Caco-2 (cell line): ENCODE measurements around the gene DEFB124. TPM values are rescaled to one million over a fixed set of nuclear protein-coding genes. Genes with fewer than 3 reads are reported as not detected.
"Not testable (repeated sequence)": the region's sequence is repeated elsewhere in the genome, so short reads cannot be mapped to it uniquely, and the experiment has no call there.

Source experiments
- BruUV-seq: library from RNA; stranded (reverse); fragments of 400-500 nt; replicated peaks from 2 replicates; lab custom pipeline; 2021; lab: Mats Ljungman, UMichigan
- CTCF ChIA-PET: fragments of 300-600 bp; sonication (Branson Sonifier 250); formaldehyde crosslinking; loops from one replicate; lab custom pipeline; 2022; ENCODE audit warnings: antibody characterized with exemption; lab: Charles Lee
- POLR2A ChIA-PET: fragments of 300-600 bp; sonication (Branson Sonifier 250); formaldehyde crosslinking; loops from one replicate; lab custom pipeline; 2022; ENCODE audit warnings: antibody characterized with exemption; lab: Charles Lee
- DNase-seq, 2 experiments: peaks; one replicate each; pipeline versions ENCODE4 v3.0.0 to v3.0.0-alpha.2; 2020 to 2022
- H3K27me3 ChIP-seq: replicated peaks from 2 replicates; pipeline ENCODE4 v1.6.0; 2011; ENCODE audit warnings: low read length; ENCODE audit not compliant: control insufficient read depth, insufficient read depth
- H3K36me3 ChIP-seq: 2 replicates; pipeline ENCODE4 v1.5.1; 2011; ENCODE audit warnings: low read length; ENCODE audit not compliant: control insufficient read depth, insufficient read depth
- H3K4me1 ChIP-seq: fragments of 250-450 bp; sonication (Bioruptor Pico); 2 replicates; pipeline ENCODE4 v1.5.1; 2020; ENCODE audit warnings: mild to moderate bottlenecking
- H3K4me3 ChIP-seq: 2 replicates; pipeline ENCODE4 v1.5.1; 2011; ENCODE audit warnings: low read depth, mild to moderate bottlenecking, control low read depth, low read length
- H3K9me3 ChIP-seq: fragments of 250-450 bp; sonication (Bioruptor Pico); 2 replicates; pipeline ENCODE4 v1.5.1; 2020; ENCODE audit warnings: mild to moderate bottlenecking, moderate library complexity
- H3K27ac Mint-ChIP-seq: one replicate; pipeline ENCODE4 v1.8.0; 2022; ENCODE audit warnings: mixed read lengths; ENCODE audit not compliant: unreplicated experiment
- H3K27me3 Mint-ChIP-seq: one replicate; pipeline ENCODE4 v1.8.0; 2022; ENCODE audit warnings: mixed read lengths; ENCODE audit not compliant: insufficient read depth, unreplicated experiment
- H3K36me3 Mint-ChIP-seq: one replicate; pipeline ENCODE4 v1.8.0; 2022; ENCODE audit warnings: mild to moderate bottlenecking, mixed read lengths; ENCODE audit not compliant: insufficient read depth, unreplicated experiment
- H3K4me1 Mint-ChIP-seq: one replicate; pipeline ENCODE4 v1.8.0; 2022; ENCODE audit warnings: low read depth, mixed read lengths; ENCODE audit not compliant: unreplicated experiment
- H3K4me3 Mint-ChIP-seq: one replicate; pipeline ENCODE4 v1.8.0; 2022; ENCODE audit warnings: mild to moderate bottlenecking, moderate library complexity, mixed read lengths; ENCODE audit not compliant: unreplicated experiment
- H3K9me3 Mint-ChIP-seq: one replicate; pipeline ENCODE4 v1.8.0; 2022; ENCODE audit warnings: mixed read lengths; ENCODE audit not compliant: unreplicated experiment
- intact Hi-C: fragments of 100-400 bp; cut with micrococcal nuclease; formaldehyde crosslinking; loops from one replicate; pipeline ENCODE4 v1.10.0; 2022; ENCODE audit not compliant: unreplicated experiment
- total RNA-seq: library from RNA; stranded (reverse); gene quantifications from 2 replicates; pipeline ENCODE4 v1.2.3, GENCODE V29; 2022
- TF ChIP-seq, protein P1 (sequence below), 2 experiments: fragments of 200-600 bp in 1 of 2; IDR thresholded peaks; 1 replicate in 1 of 2; 2 replicates in 1 of 2; pipeline versions ENCODE4 v1.5.1 to v1.8.0; 2011 to 2022; ENCODE audit warnings: antibody characterized with exemption in 1 of 2, control low read depth in 1 of 2, inconsistent platforms in 1 of 2, low read depth in 1 of 2, low read length in 1 of 2, mild to moderate bottlenecking in 1 of 2, moderate library complexity in 1 of 2; ENCODE audit not compliant: insufficient read depth in 1 of 2, severe bottlenecking in 1 of 2, unreplicated experiment in 1 of 2

DEFB124 gene
- total RNA-seq, 1 experiment from 2014 or later: not detected

- no peak for DNase-seq
- intact Hi-C loops: no loop called here
- Histone ChIP-seq H3K4me1 (no peaks in the 10 kb centered on the region), H3K9me3 (no peaks in the 10 kb centered on the region), H3K27me3 (no peaks in the 10 kb centered on the region), H3K4me3 (no peak overlapping the region), H3K36me3 (no peaks in the 10 kb centered on the region; the same call in 1 of the 2 replicates)
- ChIA-PET POLR2A (no interaction called here), CTCF (interaction anchor here (1.0 kb wide), 1 partner anchor 8 kb away, joined by 3 read pairs; the partner anchor contains the start of gene HM13)
- no peaks in the 10 kb centered on the region for H3K4me1 Mint-ChIP-seq
- BruUV-seq: no TSS peak
- H3K9me3 Mint-ChIP-seq: no peaks in the 10 kb centered on the region
- H3K36me3 Mint-ChIP-seq: peaks cover 65% of the 10 kb centered on the region
- H3K27ac Mint-ChIP-seq: no peak overlapping the region
- no peak overlapping the region for H3K4me3 Mint-ChIP-seq
- H3K27me3 Mint-ChIP-seq: no peaks in the 10 kb centered on the region
- TF ChIP-seq, protein P1, sequence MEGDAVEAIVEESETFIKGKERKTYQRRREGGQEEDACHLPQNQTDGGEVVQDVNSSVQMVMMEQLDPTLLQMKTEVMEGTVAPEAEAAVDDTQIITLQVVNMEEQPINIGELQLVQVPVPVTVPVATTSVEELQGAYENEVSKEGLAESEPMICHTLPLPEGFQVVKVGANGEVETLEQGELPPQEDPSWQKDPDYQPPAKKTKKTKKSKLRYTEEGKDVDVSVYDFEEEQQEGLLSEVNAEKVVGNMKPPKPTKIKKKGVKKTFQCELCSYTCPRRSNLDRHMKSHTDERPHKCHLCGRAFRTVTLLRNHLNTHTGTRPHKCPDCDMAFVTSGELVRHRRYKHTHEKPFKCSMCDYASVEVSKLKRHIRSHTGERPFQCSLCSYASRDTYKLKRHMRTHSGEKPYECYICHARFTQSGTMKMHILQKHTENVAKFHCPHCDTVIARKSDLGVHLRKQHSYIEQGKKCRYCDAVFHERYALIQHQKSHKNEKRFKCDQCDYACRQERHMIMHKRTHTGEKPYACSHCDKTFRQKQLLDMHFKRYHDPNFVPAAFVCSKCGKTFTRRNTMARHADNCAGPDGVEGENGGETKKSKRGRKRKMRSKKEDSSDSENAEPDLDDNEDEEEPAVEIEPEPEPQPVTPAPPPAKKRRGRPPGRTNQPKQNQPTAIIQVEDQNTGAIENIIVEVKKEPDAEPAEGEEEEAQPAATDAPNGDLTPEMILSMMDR (IDR thresholded peaks at IDR 0.05; ENCODE audit: insufficient read depth in 1 of 2, low read depth in 1 of 2, low read length in 1 of 2, severe bottlenecking in 1 of 2, unreplicated experiment in 1 of 2): no peak
Observed at GRCh38 chr20:31522731-31523130, 47.8 kb upstream of the DEFB124 start.

DNA sequence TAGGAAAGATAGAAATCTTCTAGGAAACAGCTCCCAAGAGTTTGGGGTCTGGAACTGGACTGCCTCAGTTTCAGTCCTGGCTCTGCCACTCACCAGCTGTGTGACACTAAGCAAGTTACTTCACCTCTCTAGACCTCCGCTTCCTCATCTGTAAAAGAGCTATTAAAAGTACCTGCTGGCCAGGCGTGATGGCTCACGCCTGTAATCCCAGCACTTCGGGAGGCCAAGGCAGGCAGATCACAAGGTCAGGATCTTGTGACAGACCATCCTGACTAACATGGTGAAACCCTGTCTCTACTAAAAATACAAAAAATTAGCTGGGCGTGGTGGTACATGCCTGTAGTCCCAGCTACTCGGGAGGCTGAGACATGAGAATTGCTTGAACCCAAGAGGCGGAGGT is 46.3 kb upstream of the DEFB124 start:
- H3K9me3 Mint-ChIP-seq, H3K4me3 ChIP-seq, POLR2A ChIA-PET, H3K9me3 ChIP-seq, H3K4me3 Mint-ChIP-seq, H3K36me3 ChIP-seq, DNase-seq, H3K27ac Mint-ChIP-seq, H3K4me1 Mint-ChIP-seq, H3K27me3 ChIP-seq, BruUV-seq, H3K27me3 Mint-ChIP-seq, H3K4me1 ChIP-seq, intact Hi-C loops: not testable (repeated sequence)
- H3K36me3 Mint-ChIP-seq: peaks cover 51% of the 10 kb centered on the region
- CTCF ChIA-PET: interaction anchor here (0.6 to 1.0 kb wide), 9 partner anchors 10 to 712 kb away, joined by 3 to 10 read pairs (median 3); no protein-coding TSS in a partner anchor

DNA sequence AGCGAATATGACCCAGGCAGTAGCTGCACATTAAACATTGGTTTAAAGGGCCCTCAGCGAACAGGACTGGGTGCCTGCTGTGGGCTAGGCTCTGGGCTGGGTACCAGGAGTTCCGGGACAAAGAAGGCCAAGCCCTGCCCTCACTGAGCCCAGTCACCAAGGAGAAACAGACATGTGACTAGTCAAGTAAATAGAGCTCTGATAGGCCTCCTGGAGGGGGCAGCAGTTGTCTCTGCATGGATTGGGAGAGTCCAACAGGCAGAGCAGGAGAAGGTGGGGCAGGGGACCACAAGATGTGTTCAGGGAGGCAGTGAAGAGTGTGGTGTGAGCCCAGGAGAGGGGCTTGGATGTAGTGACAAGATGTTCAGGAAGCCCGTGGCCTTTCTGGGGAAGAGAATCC is 42.4 kb upstream of the DEFB124 start:
- Histone ChIP-seq H3K4me1 (peaks cover 22% of the 10 kb centered on the region), H3K27me3 (no peaks in the 10 kb centered on the region), H3K9me3 (no peaks in the 10 kb centered on the region), H3K4me3 (no peak overlapping the region), H3K36me3 (peaks cover 4% of the 10 kb centered on the region)
- H3K36me3 Mint-ChIP-seq: peaks cover 24% of the 10 kb centered on the region
- no peak overlapping the region for H3K27ac Mint-ChIP-seq
- intact Hi-C loops: loop anchor here (1.0 kb wide), 1 partner anchor 96 kb away; no protein-coding TSS in a partner anchor
- H3K4me1 Mint-ChIP-seq: no peaks in the 10 kb centered on the region
- no TSS peak for BruUV-seq
- TF ChIP-seq, protein P1 (IDR thresholded peaks at IDR 0.05; ENCODE audit: insufficient read depth in 1 of 2, low read depth in 1 of 2, low read length in 1 of 2, severe bottlenecking in 1 of 2, unreplicated experiment in 1 of 2): peak; percentile 32 to 41
- no peak overlapping the region for H3K4me3 Mint-ChIP-seq
- H3K27me3 Mint-ChIP-seq: no peaks in the 10 kb centered on the region
- no peaks in the 10 kb centered on the region for H3K9me3 Mint-ChIP-seq
- peak; percentile 78 to 79 for DNase-seq
- CTCF ChIA-PET: interaction anchor here (0.6 to 1.8 kb wide), 6 partner anchors 9 to 95 kb away, joined by 3 to 16 read pairs (median 3); partner anchors contain the start of gene DEFB123
- POLR2A ChIA-PET: interaction anchor here (0.6 to 1.0 kb wide), 2 partner anchors 56 to 100 kb away, joined by 3 to 8 read pairs; no protein-coding TSS in a partner anchor
